Thyroid gland (tissue), 4 donors: ENCODE measurements around the gene ADGRF5. TPM values are rescaled to one million over a fixed set of nuclear protein-coding genes. Genes with fewer than 3 reads are reported as not detected.
A peak's percentile ranks its signal among the peaks of the same experiment; 100 is the strongest.

ENCODE experiments used
- DNase-seq, 2 donors: peaks; one replicate each; pipeline ENCODE4 v3.0.0-alpha.2; 2019
- H3K27ac ChIP-seq, 3 donors: fragments of 200-600 bp; sonication (generic); 1 replicate in 2 of 3; 2 replicates in 1 of 3; pipeline ENCODE4 v1.5.1; 2016 to 2019; ENCODE audit warnings: mild to moderate bottlenecking in 1 of 3, moderate library complexity in 1 of 3
- H3K27me3 ChIP-seq: fragments of 200-600 bp; sonication (generic); one replicate; pipeline ENCODE4 v1.5.1; 2019
- H3K36me3 ChIP-seq, 2 donors: fragments of 200-600 bp; sonication (generic); one replicate each; pipeline ENCODE4 v1.5.1; 2016 to 2019
- H3K4me1 ChIP-seq, 2 donors: fragments of 200-600 bp; sonication (generic); one replicate each; pipeline ENCODE4 v1.5.1; 2017 to 2019
- H3K4me3 ChIP-seq, 3 donors: fragments of 200-600 bp; sonication (generic); replicated peaks in 1 of 3; 1 replicate in 2 of 3; 2 replicates in 1 of 3; pipeline ENCODE4 v1.5.1; 2016; ENCODE audit warnings: mild to moderate bottlenecking in 1 of 3
- H3K9me3 ChIP-seq: fragments of 200-600 bp; sonication (generic); one replicate; pipeline ENCODE4 v1.5.1; 2017
- POLR2A ChIP-seq, 2 donors: fragments of 450-650 bp; IDR thresholded peaks; one replicate each; pipeline ENCODE4 v1.6.1; 2017; ENCODE audit warnings: antibody characterized with exemption in 2 of 2, mild to moderate bottlenecking in 2 of 2, moderate library complexity in 1 of 2
- WGBS, 2 donors: methylation state at CpG; one replicate each; pipeline ENCODE4 v1.1.5; 2017; 5-methylcytosine and 5-hydroxymethylcytosine counted together
- intact Hi-C: fragments of 100-400 bp; cut with DNase I; formaldehyde crosslinking; loops from one replicate; pipeline ENCODE4 v1.15.1; 2023
- total RNA-seq, 4 donors: library from RNA; depleted of rRNA; stranded (reverse); fragments of >200 nt; gene quantifications; one replicate each; pipeline ENCODE4 v1.2.3, GENCODE V29; 2016
- TF ChIP-seq, protein P1 (sequence below), 6 experiments: fragments of 200-600 bp in 3 of 6; fragments of 450-650 bp in 3 of 6; sonication (generic) in 3 of 6; IDR thresholded peaks; one replicate each; pipeline ENCODE4 v1.5.1; 2016 to 2019; ENCODE audit warnings: antibody characterized with exemption in 6 of 6, mild to moderate bottlenecking in 2 of 6, inconsistent platforms in 1 of 6, moderate library complexity in 1 of 6

The ADGRF5 gene
- total RNA-seq, 4 donors from 2014 or later, result 33.2 to 85.3 (median 51.2) TPM

DNA sequence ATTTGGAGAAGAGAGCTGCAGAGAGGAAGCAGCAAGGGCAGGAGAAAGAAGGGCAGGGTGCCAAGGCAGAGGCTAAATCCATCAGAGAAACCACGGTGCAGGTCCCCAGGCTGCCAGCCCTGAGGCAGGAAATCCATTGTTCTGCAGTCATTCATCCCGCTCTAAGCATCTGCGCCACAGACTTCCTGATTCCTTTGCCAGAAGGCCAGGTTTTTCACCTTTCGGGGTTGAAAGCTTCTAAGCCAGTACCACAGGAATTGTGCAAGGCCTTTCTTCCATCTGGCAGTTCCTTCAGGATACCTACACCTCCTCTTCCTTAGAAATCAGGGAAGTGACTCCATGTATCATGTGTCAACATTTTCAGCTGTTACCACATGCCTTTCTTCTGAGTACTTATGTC lies 45.6 kb downstream of the ADGRF5 start:
- Histone ChIP-seq H3K4me3 (no peak overlapping the region), H3K27me3 (no peaks in the 10 kb centered on the region), H3K9me3 (no peaks in the 10 kb centered on the region), H3K4me1 (no peaks in the 10 kb centered on the region), H3K27ac (no peak overlapping the region), H3K36me3 (peaks cover 0 to 11% of the 10 kb centered on the region in 2 donors)
- intact Hi-C loops, result no loop called here
- peak in 1 of 2 donors; percentile 42 for DNase-seq
- TF ChIP-seq, protein P1, sequence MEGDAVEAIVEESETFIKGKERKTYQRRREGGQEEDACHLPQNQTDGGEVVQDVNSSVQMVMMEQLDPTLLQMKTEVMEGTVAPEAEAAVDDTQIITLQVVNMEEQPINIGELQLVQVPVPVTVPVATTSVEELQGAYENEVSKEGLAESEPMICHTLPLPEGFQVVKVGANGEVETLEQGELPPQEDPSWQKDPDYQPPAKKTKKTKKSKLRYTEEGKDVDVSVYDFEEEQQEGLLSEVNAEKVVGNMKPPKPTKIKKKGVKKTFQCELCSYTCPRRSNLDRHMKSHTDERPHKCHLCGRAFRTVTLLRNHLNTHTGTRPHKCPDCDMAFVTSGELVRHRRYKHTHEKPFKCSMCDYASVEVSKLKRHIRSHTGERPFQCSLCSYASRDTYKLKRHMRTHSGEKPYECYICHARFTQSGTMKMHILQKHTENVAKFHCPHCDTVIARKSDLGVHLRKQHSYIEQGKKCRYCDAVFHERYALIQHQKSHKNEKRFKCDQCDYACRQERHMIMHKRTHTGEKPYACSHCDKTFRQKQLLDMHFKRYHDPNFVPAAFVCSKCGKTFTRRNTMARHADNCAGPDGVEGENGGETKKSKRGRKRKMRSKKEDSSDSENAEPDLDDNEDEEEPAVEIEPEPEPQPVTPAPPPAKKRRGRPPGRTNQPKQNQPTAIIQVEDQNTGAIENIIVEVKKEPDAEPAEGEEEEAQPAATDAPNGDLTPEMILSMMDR (IDR thresholded peaks at IDR 0.05), result no peak
- TF ChIP-seq POLR2A (IDR thresholded peaks at IDR 0.05), result no peak
- 57 to 65% methylated on average over 4 of the region's 4 CpGs for WGBS, 2 donors

DNA sequence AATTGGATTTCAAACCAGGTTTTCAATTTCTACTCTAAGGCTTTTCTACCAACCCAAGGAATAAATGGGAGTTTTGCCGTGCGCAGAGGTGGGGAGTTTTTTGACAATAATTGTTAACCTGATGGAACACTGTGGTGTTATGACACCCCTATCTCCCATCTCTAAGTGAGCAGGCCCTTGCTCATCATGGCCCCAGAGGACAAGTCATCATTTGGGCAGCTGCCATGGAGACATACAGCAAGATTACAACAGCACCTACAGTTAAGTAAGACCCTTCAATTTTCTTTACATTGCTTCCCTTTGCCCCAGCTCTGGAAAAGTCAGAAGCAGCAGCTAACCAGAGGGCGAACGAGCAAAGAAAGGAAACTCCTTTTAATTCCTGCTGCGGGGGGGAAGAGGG lies 54.3 kb downstream of the ADGRF5 start:
- no peaks in the 10 kb centered on the region for H3K9me3 ChIP-seq
- H3K27me3 ChIP-seq, result no peaks in the 10 kb centered on the region
- no peak overlapping the region for H3K4me3 ChIP-seq
- H3K36me3 ChIP-seq, result peaks cover 0 to 9% of the 10 kb centered on the region in 2 donors
- TF ChIP-seq, protein P1 (IDR thresholded peaks at IDR 0.05), result no peak
- no peak for TF ChIP-seq POLR2A (IDR thresholded peaks at IDR 0.05)
- H3K4me1 ChIP-seq, result no peaks in the 10 kb centered on the region
- WGBS, 2 donors, result 76% methylated on average over 5 of the region's 5 CpGs
- H3K27ac ChIP-seq, result no peak overlapping the region
- no peak for DNase-seq
- intact Hi-C loops, result no loop called here

DNA sequence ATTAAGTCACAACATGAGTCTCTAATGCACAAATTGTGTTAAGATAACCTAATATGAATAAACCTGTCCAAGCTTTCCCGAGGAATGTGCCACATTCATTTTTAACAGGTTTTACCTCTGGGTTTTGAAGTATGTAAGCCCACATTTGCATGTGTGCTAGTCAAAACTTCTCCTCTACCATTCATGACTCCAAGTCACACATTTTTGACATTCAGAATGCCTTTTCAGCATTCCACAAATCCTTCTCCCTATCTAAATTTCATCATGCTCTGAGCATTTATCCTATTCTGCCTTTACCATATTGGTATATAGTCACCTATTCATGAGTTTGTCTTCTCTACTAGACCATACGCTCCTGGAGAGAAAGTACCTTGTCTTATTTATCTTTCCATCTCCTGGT lies 56.5 kb downstream of the ADGRF5 start:
- Histone ChIP-seq H3K4me1 (no peaks in the 10 kb centered on the region), H3K27ac (no peak overlapping the region), H3K4me3 (no peak overlapping the region), H3K36me3 (peaks cover 0 to 15% of the 10 kb centered on the region in 2 donors), H3K27me3 (no peaks in the 10 kb centered on the region), H3K9me3 (no peaks in the 10 kb centered on the region)
- 89 to 93% methylated on average over 2 of the region's 2 CpGs for WGBS, 2 donors
- no peak for DNase-seq
- intact Hi-C loops, result no loop called here
- no peak for TF ChIP-seq POLR2A (IDR thresholded peaks at IDR 0.05)
- TF ChIP-seq, protein P1 (IDR thresholded peaks at IDR 0.05), result no peak

DNA sequence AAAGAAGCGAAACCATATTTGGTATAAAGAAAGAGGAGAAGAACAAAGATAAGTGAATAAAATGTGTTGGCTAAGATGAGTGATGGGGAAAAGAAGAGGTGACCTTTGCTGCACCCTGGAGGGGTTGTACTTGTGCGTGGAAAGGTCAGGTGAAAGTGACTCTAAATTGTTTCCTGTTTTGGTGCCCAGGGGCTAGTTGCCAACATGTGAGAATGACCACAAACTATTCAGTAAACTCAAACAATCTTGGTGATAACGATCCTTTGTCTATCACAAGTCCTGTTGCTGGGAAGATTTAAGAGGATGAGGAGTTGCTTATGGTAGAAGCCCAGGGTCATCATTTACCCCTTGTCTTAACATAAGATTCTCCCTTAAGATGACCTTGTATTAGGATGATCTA lies 57.9 kb downstream of the ADGRF5 start:
- 85 to 86% methylated on average over 3 of the region's 3 CpGs for WGBS, 2 donors
- TF ChIP-seq, protein P1 (IDR thresholded peaks at IDR 0.05), result no peak
- no peak for TF ChIP-seq POLR2A (IDR thresholded peaks at IDR 0.05)
- no peak overlapping the region for H3K27ac ChIP-seq
- H3K36me3 ChIP-seq, result peaks cover 0 to 16% of the 10 kb centered on the region in 2 donors
- no peaks in the 10 kb centered on the region for H3K27me3 ChIP-seq
- H3K4me1 ChIP-seq, result no peaks in the 10 kb centered on the region
- H3K9me3 ChIP-seq, result no peaks in the 10 kb centered on the region
- DNase-seq, result no peak
- intact Hi-C loops, result no loop called here
- H3K4me3 ChIP-seq, result no peak overlapping the region

DNA sequence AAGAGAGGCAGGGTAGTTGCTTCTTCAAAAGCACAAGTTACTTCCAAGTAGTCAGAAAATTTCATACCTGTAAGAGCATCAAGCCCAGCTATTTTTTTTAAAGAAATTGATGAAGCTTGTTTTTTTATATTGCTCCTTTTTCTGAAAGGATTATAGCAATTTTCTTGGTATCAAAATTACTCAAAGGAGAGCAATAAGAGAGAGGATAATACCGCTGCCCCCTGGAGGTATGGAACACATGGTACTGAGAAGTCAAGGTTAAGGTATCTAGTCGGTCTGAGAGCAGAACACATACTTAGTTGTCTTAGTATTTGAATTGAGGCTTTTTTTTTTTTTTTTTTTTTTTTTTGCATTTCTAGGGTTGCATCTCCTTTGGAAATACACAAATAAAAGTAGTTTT lies 59.4 kb downstream of the ADGRF5 start:
- no peak for DNase-seq
- intact Hi-C loops, result no loop called here

More for the DNA sequence above, 59.4 kb downstream of the ADGRF5 start:
- Histone ChIP-seq H3K27ac (no peak overlapping the region), H3K27me3 (no peaks in the 10 kb centered on the region), H3K4me3 (no peak overlapping the region), H3K9me3 (no peaks in the 10 kb centered on the region), H3K4me1 (no peaks in the 10 kb centered on the region), H3K36me3 (peaks cover 0 to 18% of the 10 kb centered on the region in 2 donors)
- TF ChIP-seq, protein P1 (IDR thresholded peaks at IDR 0.05), result no peak
- no peak for TF ChIP-seq POLR2A (IDR thresholded peaks at IDR 0.05)
- WGBS, 2 donors, result 80 to 81% methylated on average over 2 of the region's 2 CpGs
